OCI-LY7 (cell line): ENCODE measurements around the gene SLC41A3.

Experiments
- EZH2phosphoT487 ChIP-seq: fragments of 200-600 bp; sonication (generic); IDR thresholded peaks from 2 replicates; pipeline ENCODE4 v1.6.1; 2018; ENCODE audit warnings: low read depth, borderline replicate concordance, mild to moderate bottlenecking, mixed run types, antibody characterized with exemption, low read length, moderate library complexity, mixed read lengths
- TF ChIP-seq, protein P1 (sequence below): fragments of 200-600 bp; sonication (generic); conservative IDR thresholded peaks from 2 replicates; pipeline ENCODE4 v1.5.1; 2014; ENCODE audit warnings: mild to moderate bottlenecking, antibody characterized with exemption, low read length, moderate library complexity, mixed read lengths

GRCh38 chr3:126004217-126004616 is 79.7 kb downstream of the SLC41A3 start:
- TF ChIP-seq, protein P1, sequence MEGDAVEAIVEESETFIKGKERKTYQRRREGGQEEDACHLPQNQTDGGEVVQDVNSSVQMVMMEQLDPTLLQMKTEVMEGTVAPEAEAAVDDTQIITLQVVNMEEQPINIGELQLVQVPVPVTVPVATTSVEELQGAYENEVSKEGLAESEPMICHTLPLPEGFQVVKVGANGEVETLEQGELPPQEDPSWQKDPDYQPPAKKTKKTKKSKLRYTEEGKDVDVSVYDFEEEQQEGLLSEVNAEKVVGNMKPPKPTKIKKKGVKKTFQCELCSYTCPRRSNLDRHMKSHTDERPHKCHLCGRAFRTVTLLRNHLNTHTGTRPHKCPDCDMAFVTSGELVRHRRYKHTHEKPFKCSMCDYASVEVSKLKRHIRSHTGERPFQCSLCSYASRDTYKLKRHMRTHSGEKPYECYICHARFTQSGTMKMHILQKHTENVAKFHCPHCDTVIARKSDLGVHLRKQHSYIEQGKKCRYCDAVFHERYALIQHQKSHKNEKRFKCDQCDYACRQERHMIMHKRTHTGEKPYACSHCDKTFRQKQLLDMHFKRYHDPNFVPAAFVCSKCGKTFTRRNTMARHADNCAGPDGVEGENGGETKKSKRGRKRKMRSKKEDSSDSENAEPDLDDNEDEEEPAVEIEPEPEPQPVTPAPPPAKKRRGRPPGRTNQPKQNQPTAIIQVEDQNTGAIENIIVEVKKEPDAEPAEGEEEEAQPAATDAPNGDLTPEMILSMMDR = no peak
- no peak for TF ChIP-seq EZH2phosphoT487
